SK-N-SH (cell line): ENCODE data around the gene PTGR3. TPM values are rescaled to one million over a fixed set of nuclear protein-coding genes. Genes with fewer than 3 reads are reported as not detected.

Experiments
- CTCF ChIA-PET: fragments of 300-600, 350-600 bp; formaldehyde crosslinking; extraction: SDS; loops from one replicate; lab custom pipeline; 2021; lab: Yijun Ruan, JAX
- POLR2A ChIA-PET: fragments of 350-600 bp; sonication (Branson Sonifier 250); formaldehyde crosslinking; extraction: SDS; loops from one replicate; lab custom pipeline; 2020; ENCODE audit warnings: antibody characterized with exemption, inconsistent platforms; lab: Yijun Ruan, JAX
- DNase-seq: peaks from one replicate; pipeline ENCODE4 v3.0.0; 2012
- H2AFZ ChIP-seq: fragments of 200-600 bp; sonication (generic); 2 replicates; pipeline ENCODE4 v1.8.1; 2016; ENCODE audit warnings: antibody characterized with exemption, mild to moderate bottlenecking, low read depth
- H3F3A ChIP-seq: fragments of 200-600 bp; sonication (generic); replicated peaks from 2 replicates; pipeline ENCODE3; 2016; ENCODE audit warnings: antibody characterized with exemption, mild to moderate bottlenecking; ENCODE audit not compliant: insufficient read depth
- H3K27ac ChIP-seq, 2 experiments: fragments of 200-500 bp in 1 of 2; fragments of 200-600 bp in 1 of 2; sonication (Bioruptor generic) in 1 of 2; sonication (generic), shearing (Covaris generic) in 1 of 2; 2 replicates each; pipeline versions ENCODE4 v1.5.1 to v1.6.1; 2014 to 2016; ENCODE audit warnings: low read depth in 2 of 2, inconsistent platforms in 1 of 2, low read length in 1 of 2, mild to moderate bottlenecking in 1 of 2, mixed read lengths in 1 of 2
- H3K27me3 ChIP-seq: fragments of 200-600 bp; sonication (generic), shearing (Covaris generic); 2 replicates; pipeline ENCODE4 v1.6.1; 2016; ENCODE audit warnings: mixed run types; ENCODE audit not compliant: insufficient read depth
- H3K36me3 ChIP-seq, 2 experiments: fragments of 200-500 bp in 1 of 2; fragments of 200-600 bp in 1 of 2; sonication (Bioruptor generic) in 1 of 2; sonication (generic) in 1 of 2; replicated peaks in 1 of 2; 2 replicates each; pipeline versions ENCODE3 to v1.5.1; 2014 to 2016; ENCODE audit warnings: low read length in 1 of 2, mild to moderate bottlenecking in 1 of 2; ENCODE audit not compliant: insufficient read depth in 2 of 2, control insufficient read depth in 1 of 2
- H3K4me1 ChIP-seq, 2 experiments: fragments of 200-500 bp in 1 of 2; fragments of 200-600 bp in 1 of 2; sonication (Bioruptor generic) in 1 of 2; sonication (generic), shearing (Covaris generic) in 1 of 2; 2 replicates each; pipeline versions ENCODE4 v1.5.1 to v1.6.1; 2014 to 2016; ENCODE audit warnings: low read depth in 1 of 2, low read length in 1 of 2, mixed run types in 1 of 2; ENCODE audit not compliant: insufficient read depth in 2 of 2, control insufficient read depth in 1 of 2
- H3K4me2 ChIP-seq: fragments of 200-600 bp; sonication (generic), shearing (Covaris generic); 2 replicates; pipeline ENCODE4 v1.6.1; 2017; ENCODE audit warnings: mixed run types
- H3K4me3 ChIP-seq, 2 experiments: fragments of 200-500 bp in 1 of 2; fragments of 200-600 bp in 1 of 2; sonication (Bioruptor generic) in 1 of 2; sonication (generic), shearing (Covaris generic) in 1 of 2; 2 replicates each; pipeline versions ENCODE4 v1.5.1 to v1.8.1; 2014 to 2016; ENCODE audit warnings: low read depth in 2 of 2, inconsistent platforms in 1 of 2, low read length in 1 of 2, mild to moderate bottlenecking in 1 of 2, mixed read lengths in 1 of 2, moderate library complexity in 1 of 2
- H3K79me2 ChIP-seq: fragments of 200-600 bp; sonication (generic); 2 replicates; pipeline ENCODE4 v1.8.1; 2017; ENCODE audit warnings: mild to moderate bottlenecking; ENCODE audit not compliant: insufficient read depth
- H3K9ac ChIP-seq: fragments of 200-600 bp; sonication (generic); 2 replicates; pipeline ENCODE4 v1.6.1; 2017; ENCODE audit warnings: mixed run types
- H3K9me2 ChIP-seq: fragments of 200-600 bp; sonication (generic); 2 replicates; pipeline ENCODE4 v1.6.1; 2017; ENCODE audit warnings: mixed run types
- H3K9me3 ChIP-seq: fragments of 200-600 bp; sonication (generic); 2 replicates; pipeline ENCODE4 v1.6.1; 2017; ENCODE audit warnings: mixed run types, mild to moderate bottlenecking, moderate library complexity
- H4K20me1 ChIP-seq: fragments of 200-600 bp; sonication (generic); 2 replicates; pipeline ENCODE4 v1.6.1; 2017; ENCODE audit warnings: mild to moderate bottlenecking, mixed run types; ENCODE audit not compliant: insufficient read depth
- CHD2 ChIP-seq: fragments of 150-350 bp; IDR thresholded peaks from 2 replicates; pipeline ENCODE4 v1.6.1; 2018; ENCODE audit warnings: low read length; ENCODE audit not compliant: partially characterized antibody
- EP300 ChIP-seq, 2 experiments: IDR thresholded peaks; 2 replicates each; pipeline versions ENCODE4 v1.4.0 to v1.6.1; 2012; ENCODE audit warnings: borderline replicate concordance in 1 of 2, low read depth in 1 of 2, low read length in 1 of 2
- EZH2phosphoT487 ChIP-seq: fragments of 200-600 bp; sonication (generic); IDR thresholded peaks from 2 replicates; pipeline ENCODE4 v1.6.1; 2017; ENCODE audit warnings: low read depth, mixed run types, mild to moderate bottlenecking, antibody characterized with exemption, moderate library complexity, borderline replicate concordance
- JUND ChIP-seq: IDR thresholded peaks from 2 replicates; pipeline ENCODE4 v1.4.0; 2012
- MAX ChIP-seq: IDR thresholded peaks from 2 replicates; pipeline ENCODE4 v1.4.0; 2012; ENCODE audit warnings: low read depth
- MEF2A ChIP-seq: IDR thresholded peaks from 2 replicates; pipeline ENCODE4 v1.4.0; 2012; ENCODE audit warnings: low read depth, borderline replicate concordance
- RCOR1 ChIP-seq: fragments of 150-350 bp; IDR thresholded peaks from 2 replicates; pipeline ENCODE4 v1.6.1; 2017; ENCODE audit warnings: antibody characterized with exemption, low read length
- REST ChIP-seq: IDR thresholded peaks from 2 replicates; pipeline ENCODE4 v1.6.1; 2012; ENCODE audit warnings: mild to moderate bottlenecking, low read depth, low read length, moderate library complexity
- RFX5 ChIP-seq: IDR thresholded peaks from 2 replicates; pipeline ENCODE4 v1.6.1; 2012; ENCODE audit warnings: mild to moderate bottlenecking, improper control_type of control experiment, low read length
- RXRA ChIP-seq: IDR thresholded peaks from 2 replicates; pipeline ENCODE4 v1.4.0; 2012; ENCODE audit warnings: low read depth, mild to moderate bottlenecking, borderline replicate concordance
- TAF1 ChIP-seq: IDR thresholded peaks from 2 replicates; pipeline ENCODE4 v1.6.1; 2012; ENCODE audit warnings: low read depth, mild to moderate bottlenecking, low read length, moderate library complexity, borderline replicate concordance
- TEAD4 ChIP-seq: IDR thresholded peaks from 2 replicates; pipeline ENCODE4 v1.4.0; 2012; ENCODE audit warnings: mild to moderate bottlenecking, borderline replicate concordance; ENCODE audit not compliant: insufficient read depth
- USF2 ChIP-seq: fragments of 150-350 bp; IDR thresholded peaks from 2 replicates; pipeline ENCODE4 v1.6.1; 2017; ENCODE audit warnings: antibody characterized with exemption, low read length, low read depth, borderline replicate concordance
- YY1 ChIP-seq: IDR thresholded peaks from 2 replicates; pipeline ENCODE4 v1.4.0; 2012; ENCODE audit warnings: low read depth, mild to moderate bottlenecking
- ZBTB33 ChIP-seq: IDR thresholded peaks from 2 replicates; pipeline ENCODE4 v1.4.0; 2012; ENCODE audit warnings: low read depth, borderline replicate concordance
- WGBS: methylation state at CpG from one replicate; pipeline ENCODE4 v1.1.6; 2017; ENCODE audit warnings: low lambda C conversion rate; 5-methylcytosine and 5-hydroxymethylcytosine counted together
- polyA plus RNA-seq, 3 experiments: library from polyadenylated mRNA; depleted of rRNA; stranded (reverse); fragments of >200 nt; gene quantifications; 2 replicates each; pipeline ENCODE4 v1.2.3, GENCODE V29; 2012
- TF ChIP-seq, protein P1 (sequence below): IDR thresholded peaks from 2 replicates; pipeline ENCODE4; 2012
- TF ChIP-seq, protein P2 (sequence below): fragments of 150-350 bp; IDR thresholded peaks from 2 replicates; pipeline ENCODE4 v1.6.1; 2016; ENCODE audit warnings: mild to moderate bottlenecking, low read depth, low read length

Gene PTGR3
- polyA plus RNA-seq, 1 of the 3 experiments (the other 2 are of a cell fraction) = 20.7 TPM

DNA sequence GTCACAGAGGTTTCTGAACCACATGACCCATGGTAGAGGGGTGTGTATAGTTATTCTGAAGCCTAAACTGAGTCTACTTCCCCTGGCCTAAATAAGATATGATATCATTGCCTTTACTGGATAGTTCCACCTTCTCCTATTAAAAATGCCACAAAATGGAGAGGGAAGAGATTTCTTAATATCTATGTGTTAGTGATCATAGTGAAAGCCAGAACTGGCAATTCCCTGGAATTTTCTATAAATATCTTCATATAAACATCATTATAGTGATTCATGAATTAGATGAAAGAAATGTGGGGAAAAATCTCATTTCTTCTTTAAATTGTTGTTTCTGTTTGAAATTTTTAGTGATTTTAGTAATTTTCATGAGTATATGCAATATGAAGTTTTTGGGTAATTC lies 47.4 kb upstream of the PTGR3 start:
- TF ChIP-seq TAF1 (no peak), RFX5 (no peak), TEAD4 (no peak), REST (no peak), YY1 (no peak), MEF2A (no peak), USF2 (no peak)
- H3K36me3 ChIP-seq = no peaks in the 10 kb centered on the region
- no peaks in the 10 kb centered on the region for H3K9me3 ChIP-seq
- H3K4me2 ChIP-seq = no peak overlapping the region
- H3K4me3 ChIP-seq = no peak overlapping the region
- peaks cover 1% of the 10 kb centered on the region for H3F3A ChIP-seq
- ChIA-PET POLR2A (no interaction called here), CTCF (interaction anchor here (1.3 to 2.0 kb wide), 3 partner anchors 9 to 44 kb away, joined by 4 to 10 read pairs (median 5); no protein-coding TSS in a partner anchor)
- DNase-seq = no peak
- no peaks in the 10 kb centered on the region for H3K27me3 ChIP-seq
- 0 out of 2 replicates have a peak, but pooled peaks cover 3% of the 10 kb centered on the region for H3K79me2 ChIP-seq
- H2AFZ ChIP-seq = no peak overlapping the region
- no peaks in the 10 kb centered on the region for H3K9me2 ChIP-seq
- H4K20me1 ChIP-seq = no peaks in the 10 kb centered on the region
- H3K4me1 ChIP-seq = peaks cover 0 to 16% of the 10 kb centered on the region in 2 experiments; a peak in 2 of 4 replicates
- H3K27ac ChIP-seq = no peak overlapping the region
- H3K9ac ChIP-seq = no peak overlapping the region

- Histone ChIP-seq H3K27me3 (no peaks in the 10 kb centered on the region), H2AFZ (no peak overlapping the region), H3K4me1 (peaks cover 0 to 18% of the 10 kb centered on the region in 2 experiments; a peak in 2 of 4 replicates), H3K9me3 (no peaks in the 10 kb centered on the region), H3F3A (peaks cover 7% of the 10 kb centered on the region), H3K27ac (no peak overlapping the region), H3K9me2 (no peaks in the 10 kb centered on the region), H3K4me3 (no peak overlapping the region), H4K20me1 (no peaks in the 10 kb centered on the region), H3K36me3 (no peaks in the 10 kb centered on the region), H3K9ac (no peak overlapping the region), H3K79me2 (0 out of 2 replicates have a peak, but pooled peaks cover 3% of the 10 kb centered on the region), H3K4me2 (no peak overlapping the region)
- DNase-seq = no peak
- CTCF ChIA-PET = interaction anchor here (1.3 to 2.0 kb wide), 2 partner anchors 10 to 43 kb away, joined by 4 to 10 read pairs; no protein-coding TSS in a partner anchor
- 99% methylated on average over 3 of the region's 3 CpGs for WGBS
- POLR2A ChIA-PET = no interaction called here
- TF ChIP-seq EZH2phosphoT487 (no peak), EP300 (IDR thresholded peaks at IDR 0.05; ENCODE audit: borderline replicate concordance in 1 of 2, low read depth in 1 of 2, low read length in 1 of 2) (no peak), MAX (no peak), TAF1 (no peak), ZBTB33 (no peak), JUND (no peak), RXRA (no peak), CHD2 (no peak), RCOR1 (no peak)
- TF ChIP-seq, protein P1, sequence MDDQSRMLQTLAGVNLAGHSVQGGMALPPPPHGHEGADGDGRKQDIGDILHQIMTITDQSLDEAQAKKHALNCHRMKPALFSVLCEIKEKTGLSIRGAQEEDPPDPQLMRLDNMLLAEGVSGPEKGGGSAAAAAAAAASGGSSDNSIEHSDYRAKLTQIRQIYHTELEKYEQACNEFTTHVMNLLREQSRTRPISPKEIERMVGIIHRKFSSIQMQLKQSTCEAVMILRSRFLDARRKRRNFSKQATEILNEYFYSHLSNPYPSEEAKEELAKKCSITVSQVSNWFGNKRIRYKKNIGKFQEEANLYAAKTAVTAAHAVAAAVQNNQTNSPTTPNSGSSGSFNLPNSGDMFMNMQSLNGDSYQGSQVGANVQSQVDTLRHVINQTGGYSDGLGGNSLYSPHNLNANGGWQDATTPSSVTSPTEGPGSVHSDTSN = no peak
- TF ChIP-seq, protein P2, sequence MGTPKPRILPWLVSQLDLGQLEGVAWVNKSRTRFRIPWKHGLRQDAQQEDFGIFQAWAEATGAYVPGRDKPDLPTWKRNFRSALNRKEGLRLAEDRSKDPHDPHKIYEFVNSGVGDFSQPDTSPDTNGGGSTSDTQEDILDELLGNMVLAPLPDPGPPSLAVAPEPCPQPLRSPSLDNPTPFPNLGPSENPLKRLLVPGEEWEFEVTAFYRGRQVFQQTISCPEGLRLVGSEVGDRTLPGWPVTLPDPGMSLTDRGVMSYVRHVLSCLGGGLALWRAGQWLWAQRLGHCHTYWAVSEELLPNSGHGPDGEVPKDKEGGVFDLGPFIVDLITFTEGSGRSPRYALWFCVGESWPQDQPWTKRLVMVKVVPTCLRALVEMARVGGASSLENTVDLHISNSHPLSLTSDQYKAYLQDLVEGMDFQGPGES = no peak
Measured at GRCh38 chr18:75255094-75255493, 46.2 kb upstream of the PTGR3 start.
